Ramos (cell line): ENCODE results near the gene OR6C65.
"Not testable (repeated sequence)": the region's sequence is repeated elsewhere in the genome, so short reads cannot be mapped to it uniquely, and the experiment has no call there.

Experiments used
- in situ Hi-C: fragments of 300-500 bp; cut with MboI; formaldehyde crosslinking; loops from one replicate; pipeline ENCODE4 v1.14.3; 2022; ENCODE audit warnings: low sequenced_read_pairs; ENCODE audit not compliant: unreplicated experiment

The OR6C65 gene

DNA sequence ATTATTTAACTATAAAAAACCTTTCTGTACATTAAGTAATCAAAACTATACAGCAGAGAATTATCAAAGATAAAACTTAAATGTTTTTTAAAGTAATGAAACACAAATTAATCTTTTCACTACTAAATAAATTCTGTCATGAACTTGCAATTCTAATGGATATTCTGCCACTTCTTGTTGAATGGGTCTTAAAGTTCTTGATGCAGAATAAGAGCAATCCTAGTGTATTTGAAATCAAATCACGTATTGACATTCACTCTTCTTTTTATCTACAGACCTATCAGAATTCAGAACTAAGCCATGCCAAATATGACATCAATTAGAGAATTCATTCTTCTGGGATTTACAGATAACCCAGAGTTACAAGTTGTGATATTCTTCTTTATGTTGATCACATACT lies at the start of gene OR6C65:
OR6C65 (plus strand) TSS at position 301 of the 400 bp plus-strand sequence; CDS start at position 301, 0 bp downstream.
- in situ Hi-C loops: no loop called here

DNA sequence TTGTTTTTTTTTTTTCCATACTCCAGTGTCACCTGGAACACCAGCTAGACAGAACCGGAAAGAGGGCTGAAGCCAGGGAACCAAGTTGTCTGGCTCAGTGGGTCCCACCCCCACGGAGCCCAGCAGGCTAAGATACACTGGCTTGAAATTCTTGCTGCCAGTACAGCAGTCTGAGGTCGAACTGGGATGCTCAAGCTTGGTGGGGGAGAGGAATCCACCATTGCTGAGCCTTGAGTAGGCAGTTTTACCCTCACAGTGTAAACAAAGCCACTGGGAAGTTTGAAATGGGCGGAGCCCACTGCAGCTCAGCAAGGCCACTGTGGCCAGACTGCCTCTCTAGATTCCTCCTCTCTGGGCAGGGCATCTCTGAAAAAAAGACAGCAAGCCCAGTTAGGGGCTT lies 45.0 kb upstream of the OR6C65 start:
- in situ Hi-C loops: not testable (repeated sequence)

DNA sequence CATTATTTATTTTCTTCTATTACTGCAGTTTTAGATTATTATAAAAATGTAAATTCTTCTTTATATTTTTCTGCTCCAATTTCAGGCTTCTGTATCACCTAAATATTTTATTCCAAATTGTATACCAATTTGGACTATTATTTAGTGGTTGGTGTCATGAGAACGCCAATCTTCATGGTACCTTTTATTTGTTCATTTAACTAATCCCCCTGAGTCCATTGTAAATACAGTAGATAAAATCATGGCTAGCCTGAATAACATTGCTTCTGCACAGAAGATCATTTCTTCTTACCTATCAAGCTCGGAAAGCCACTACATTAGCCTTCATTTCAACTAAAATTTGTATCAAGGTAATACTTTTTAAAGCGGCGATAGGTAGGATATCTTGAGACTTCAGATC lies 37.7 kb upstream of the OR6C65 start, which contains the start of gene OR6C75:
OR6C75 (plus strand) TSS at position 301 of the 400 bp plus-strand sequence. CDS start 2,136 bp downstream, outside the sequence.
- in situ Hi-C loops: no loop called here

DNA sequence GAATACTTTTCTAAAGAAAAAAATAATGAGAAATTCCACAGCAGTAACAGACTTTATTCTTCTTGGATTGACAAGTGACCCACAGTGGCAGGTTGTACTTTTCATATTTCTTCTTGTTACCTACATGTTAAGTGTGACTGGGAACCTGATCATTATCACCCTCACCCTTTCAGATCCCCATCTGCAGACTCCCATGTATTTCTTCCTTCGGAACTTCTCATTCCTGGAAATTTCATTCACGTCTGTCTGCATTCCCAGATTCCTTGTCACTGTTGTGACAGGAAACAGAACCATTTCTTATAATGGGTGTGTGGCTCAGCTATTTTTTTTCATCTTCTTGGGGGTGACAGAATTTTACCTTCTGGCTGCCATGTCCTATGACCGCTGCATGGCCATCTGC lies 35.2 kb upstream of the OR6C65 start:
- in situ Hi-C loops: no loop called here

DNA sequence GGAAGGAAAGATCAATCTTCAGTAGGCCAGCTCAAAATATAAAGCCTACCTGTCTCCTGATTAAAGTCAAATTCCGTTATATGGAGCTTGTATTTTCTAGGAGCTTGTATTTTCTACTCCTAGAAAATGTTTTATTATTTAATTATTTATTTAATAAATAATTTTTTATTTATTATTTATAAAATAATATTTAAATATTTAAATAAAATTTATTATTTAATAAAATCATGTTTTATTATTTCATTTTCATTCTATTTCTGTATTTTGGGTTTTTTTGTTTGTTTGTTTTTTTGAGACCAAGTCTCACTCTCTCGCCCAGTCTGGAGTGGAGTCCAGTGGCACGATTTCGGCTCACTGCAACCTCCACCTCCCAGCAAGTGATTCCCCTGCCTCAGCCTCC lies 27.8 kb upstream of the OR6C65 start:
- in situ Hi-C loops: no loop called here

DNA sequence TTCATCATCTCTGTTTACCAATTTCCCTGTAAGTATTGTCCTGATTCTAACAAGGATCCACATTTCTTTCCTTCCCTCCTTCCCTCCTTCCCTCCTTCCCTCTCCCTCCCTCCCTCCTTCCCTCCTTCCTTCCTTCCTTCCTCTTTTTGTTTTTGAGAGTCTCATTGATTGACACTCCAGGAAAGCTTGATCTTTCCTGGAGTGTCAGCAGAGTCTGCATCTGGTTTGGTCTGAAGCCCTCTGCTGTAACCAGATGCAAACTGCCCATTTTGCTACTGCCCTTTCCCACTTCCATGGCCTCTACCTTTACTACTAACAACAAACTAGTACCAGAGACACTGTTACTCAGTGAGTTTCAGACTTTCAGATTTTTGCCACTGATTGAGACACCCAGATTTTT lies 14.4 kb upstream of the OR6C65 start:
- in situ Hi-C loops: no loop called here

DNA sequence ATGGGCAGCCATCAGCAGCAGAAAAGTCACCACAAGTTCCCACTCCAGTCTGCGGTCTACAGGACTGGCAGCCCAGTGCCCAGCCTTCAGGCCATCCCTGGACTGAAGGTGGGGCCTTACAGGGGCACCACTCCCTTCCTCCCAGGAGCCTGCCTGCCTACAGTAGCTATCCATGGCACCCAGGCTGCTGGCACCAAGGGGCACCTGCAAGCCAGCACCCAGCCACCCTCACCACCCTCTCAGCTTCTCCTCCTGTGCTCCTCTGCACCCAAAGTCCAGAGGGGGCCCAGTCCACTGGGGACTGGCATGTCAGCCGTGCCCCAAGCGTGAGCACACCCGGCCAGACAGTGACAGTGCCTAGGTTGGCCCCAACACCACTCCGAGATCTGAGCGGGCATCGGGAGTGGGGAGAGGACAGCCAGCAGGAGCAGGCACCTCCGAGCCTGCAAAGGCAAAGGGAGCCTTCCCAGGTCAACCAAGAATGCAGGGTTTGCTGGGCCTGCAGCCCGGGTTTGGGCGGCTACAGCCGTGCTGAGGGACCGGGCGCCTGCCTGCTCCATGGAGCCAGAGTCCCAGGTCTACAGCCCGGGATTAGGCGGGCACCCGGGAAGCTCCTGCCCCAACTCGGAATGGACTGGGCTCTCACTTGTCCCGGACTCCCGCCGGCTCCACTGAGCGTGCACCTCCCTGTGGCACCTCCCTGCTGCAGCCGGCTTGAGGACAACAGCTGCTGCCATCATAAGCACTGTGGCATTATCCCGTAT lies 8.1 kb upstream of the OR6C65 start:
- in situ Hi-C loops: no loop called here

DNA sequence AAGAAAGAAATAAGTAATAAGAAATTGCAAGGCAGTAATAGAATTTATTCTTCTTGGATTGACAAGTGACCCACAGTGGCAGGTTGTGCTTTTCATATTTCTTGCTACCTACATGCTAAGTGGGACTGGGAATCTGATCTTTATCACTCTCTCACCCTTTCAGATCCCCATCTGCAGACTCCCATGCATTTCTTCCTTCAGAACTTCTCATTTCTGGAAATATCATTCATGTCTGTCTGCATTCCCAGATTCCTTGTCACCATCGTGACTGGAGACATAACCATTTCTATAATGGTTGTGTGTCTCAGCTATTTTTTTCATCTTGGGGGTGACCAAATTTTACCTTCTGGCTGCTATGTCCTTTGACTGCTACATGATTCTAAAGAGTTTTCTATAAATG lies 4.0 kb upstream of the OR6C65 start:
- in situ Hi-C loops: no loop called here

DNA sequence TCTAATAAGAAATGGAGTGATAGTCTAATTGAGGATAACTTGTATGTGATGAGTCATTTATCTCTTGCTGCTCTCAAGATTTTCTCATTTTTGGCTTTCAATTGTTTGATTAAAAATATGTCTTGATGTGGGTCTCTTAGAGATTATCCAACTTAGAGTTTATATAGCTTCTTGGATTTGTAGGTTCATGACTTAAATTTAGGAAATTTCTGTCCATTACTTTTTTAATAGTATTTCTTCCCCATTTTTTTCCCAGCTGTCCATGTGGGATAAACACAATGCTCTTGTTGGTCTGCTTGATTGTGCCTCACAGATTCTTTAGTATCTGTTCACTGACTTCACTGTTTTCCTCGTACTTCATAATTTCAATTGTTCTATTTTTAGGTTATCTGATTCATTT lies 7.5 kb downstream of the OR6C65 start:
- in situ Hi-C loops: no loop called here

DNA sequence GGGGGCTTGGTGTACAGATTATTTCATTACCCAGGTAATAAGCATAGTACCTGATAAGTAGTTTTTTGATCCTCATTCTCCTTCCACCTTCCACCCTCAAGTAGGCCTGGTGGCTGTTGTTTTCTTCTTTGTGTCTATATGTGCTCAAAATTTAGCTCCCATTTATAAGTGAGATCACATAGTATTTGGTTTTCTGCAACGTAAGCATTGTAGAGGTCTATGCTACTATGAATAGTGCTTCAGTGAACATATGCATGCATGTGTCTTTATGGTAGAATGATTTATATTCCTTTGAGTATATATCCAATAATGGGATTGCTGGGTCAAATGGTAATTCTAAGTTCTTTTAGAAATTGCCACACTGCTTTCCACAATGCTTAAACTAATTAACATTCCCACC lies 8.8 kb downstream of the OR6C65 start:
- in situ Hi-C loops: not testable (repeated sequence)

DNA sequence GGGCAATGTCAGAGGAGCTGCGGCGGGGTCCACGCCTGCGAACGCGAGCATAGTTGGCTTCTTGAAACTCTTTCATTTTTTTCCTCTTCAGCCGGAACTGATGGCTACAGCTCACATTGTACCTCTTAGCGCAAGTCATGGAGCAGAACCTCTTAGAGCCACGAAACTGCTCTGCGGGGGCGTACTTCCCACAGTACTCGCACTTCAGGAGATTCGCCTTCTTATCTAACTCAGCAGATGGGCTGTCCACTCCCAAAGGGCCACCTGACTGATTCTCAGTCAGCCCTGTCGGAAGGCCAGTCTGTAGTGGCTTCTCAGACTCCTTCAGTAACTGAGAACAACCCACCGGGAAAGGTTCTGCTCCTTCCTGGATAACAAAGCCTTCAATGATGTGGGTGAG lies 11.8 kb downstream of the OR6C65 start:
- in situ Hi-C loops: not testable (repeated sequence)

DNA sequence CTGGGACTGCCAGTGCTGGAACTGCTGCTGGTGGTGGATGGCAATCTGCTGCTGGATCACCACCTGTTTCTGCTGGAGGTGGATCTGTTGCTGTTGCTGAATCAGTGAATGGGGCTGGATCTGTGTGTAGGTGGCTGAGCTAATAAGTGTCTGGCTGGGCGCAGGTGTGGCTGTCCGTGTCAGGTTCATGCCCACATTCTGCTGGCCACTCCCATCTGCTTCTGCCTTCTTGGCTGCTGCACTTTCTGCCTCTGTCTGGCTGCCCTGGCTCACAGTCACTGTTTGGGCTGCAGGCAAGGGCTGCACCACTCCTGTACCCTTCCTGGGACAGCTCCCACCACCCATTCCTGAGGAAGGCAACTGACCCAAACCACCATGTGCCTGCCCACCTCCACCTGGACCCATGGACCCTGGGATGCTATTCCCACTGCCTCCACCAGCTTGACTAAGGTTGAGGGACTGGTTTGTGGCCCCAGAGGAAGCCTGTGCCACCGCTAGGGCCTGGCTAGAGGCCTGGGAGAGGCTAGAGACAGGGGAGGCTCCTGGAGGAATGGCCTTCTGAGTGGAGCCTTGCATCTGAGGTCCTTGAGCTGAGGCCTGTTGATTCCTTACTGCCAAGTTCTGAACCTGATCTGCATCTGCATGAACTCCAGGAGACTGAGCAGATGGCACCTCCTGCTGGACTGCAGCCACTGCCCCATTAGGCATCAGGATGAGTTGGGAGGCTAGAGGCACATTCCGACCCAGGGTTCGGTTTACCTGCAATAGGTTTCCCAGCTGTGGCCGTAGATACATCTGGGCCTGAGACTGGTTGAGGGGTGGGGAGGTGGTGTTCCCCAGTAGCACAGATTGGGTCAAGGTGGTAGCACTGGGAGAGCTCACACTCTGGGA lies 13.4 kb downstream of the OR6C65 start:
- in situ Hi-C loops: not testable (repeated sequence)

DNA sequence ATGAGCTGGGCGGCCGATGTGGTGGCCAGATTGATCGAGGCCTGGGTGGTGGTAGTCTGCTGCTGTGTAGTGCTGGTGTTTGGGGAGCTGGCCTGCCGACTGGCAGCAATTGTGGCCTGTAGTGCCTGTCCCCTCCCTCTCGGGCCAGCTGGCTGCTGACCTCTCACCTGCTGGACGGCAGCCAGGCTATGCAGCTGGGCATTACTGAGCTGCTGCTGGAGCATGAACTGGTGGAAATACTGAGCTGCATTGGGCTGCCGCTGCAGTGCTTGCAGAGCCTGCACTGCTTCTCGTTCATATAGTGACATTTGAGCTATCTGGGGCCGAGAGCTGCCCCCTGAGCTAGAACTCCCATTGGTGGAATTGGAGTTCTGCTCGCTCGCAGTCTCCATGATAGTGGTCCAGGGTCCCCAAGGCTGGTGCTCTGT lies 14.1 kb downstream of the OR6C65 start:
- in situ Hi-C loops: not testable (repeated sequence)

DNA sequence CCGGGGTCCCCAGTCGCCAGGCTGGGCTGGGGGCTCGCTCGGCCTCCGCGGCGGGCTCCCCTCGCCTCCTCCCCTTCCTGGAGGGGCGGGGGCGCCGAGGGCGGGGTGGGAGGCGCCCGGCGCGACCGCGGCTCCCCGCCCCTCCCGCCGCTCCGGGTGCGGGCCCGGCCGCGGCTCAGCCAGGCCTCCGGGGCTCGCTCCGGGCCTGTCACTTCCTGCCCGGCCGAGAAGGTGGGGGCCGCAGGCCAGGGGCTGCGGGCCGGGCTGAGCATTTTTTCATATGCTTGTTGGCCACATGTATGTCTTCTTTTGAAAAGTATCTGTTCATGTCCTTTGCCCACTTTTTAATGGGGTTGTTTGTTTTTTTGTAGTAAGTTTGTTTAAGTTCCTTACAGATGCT lies 14.6 kb downstream of the OR6C65 start:
- in situ Hi-C loops: not testable (repeated sequence)

DNA sequence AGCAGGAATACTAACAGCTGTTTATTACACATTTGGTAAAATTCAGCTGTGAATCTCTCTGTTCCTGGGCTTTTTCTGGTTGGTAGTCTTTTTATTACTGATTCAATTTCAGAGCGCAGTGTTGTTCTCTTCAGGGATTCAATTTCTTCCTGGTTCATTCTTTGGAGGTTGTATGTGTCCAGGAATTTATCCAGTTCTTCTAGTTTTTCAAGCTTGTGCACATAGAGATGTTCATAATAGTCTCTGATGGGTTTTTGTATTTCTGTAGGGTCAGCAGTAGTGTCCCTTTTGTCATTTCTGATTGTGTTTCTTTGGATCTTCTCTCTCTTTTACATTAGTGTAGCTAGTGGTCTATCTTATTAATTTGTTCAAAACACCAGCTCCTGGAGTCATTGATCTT lies 16.6 kb downstream of the OR6C65 start:
- in situ Hi-C loops: no loop called here

DNA sequence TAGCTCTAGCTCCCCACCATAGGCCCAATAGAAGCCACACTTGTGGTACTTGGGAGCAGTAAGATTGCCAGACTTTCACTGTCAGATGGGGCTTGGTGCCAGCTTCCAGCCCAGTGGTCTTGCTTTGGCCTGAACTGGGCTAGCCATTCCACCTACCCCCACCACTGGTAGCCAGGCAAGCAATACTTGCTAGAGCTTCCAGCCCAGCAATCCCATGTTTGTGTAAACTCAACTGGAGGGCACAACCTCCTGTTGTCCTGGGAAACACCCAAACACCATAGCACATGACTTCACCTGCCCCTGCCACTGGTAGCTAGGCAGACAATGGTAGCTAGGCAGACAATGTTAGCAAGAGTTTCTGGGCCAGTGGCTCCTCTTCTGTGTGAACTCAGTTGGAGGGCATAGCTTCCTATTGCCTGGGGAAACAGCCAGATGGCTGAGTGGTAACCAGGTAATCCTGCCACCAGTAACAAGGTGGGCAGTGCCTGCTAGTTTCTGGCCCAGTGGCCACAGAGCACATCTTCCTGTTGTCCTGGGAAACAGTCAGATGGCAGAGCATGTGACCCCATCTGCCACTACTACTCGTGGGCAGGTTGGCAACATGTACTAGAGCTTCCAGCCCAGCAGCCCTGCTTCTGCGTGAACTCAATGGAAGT lies 20.1 kb downstream of the OR6C65 start:
- in situ Hi-C loops: no loop called here

DNA sequence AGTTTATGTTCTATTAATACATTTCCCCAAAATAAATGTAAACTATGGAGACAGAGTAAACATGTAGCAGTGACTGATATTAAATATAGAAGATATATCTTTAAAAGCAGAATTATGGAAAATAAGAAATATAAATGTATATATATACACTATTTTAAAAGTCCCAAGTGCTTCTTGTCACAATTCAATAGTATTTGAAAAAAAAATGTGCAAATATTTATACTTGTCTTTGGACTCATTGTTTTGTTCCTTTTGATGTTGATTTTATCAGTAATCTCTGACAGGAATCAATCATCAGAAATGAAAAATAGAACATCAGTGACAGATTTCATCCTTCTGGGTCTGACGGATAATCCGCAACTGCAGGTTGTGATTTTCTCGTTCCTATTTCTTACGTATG lies 25.6 kb downstream of the OR6C65 start, which contains the start of gene OR6C76:
OR6C76 (plus strand) TSS at position 301 of the 400 bp plus-strand sequence; CDS start at position 301, 0 bp downstream.
- in situ Hi-C loops: no loop called here

DNA sequence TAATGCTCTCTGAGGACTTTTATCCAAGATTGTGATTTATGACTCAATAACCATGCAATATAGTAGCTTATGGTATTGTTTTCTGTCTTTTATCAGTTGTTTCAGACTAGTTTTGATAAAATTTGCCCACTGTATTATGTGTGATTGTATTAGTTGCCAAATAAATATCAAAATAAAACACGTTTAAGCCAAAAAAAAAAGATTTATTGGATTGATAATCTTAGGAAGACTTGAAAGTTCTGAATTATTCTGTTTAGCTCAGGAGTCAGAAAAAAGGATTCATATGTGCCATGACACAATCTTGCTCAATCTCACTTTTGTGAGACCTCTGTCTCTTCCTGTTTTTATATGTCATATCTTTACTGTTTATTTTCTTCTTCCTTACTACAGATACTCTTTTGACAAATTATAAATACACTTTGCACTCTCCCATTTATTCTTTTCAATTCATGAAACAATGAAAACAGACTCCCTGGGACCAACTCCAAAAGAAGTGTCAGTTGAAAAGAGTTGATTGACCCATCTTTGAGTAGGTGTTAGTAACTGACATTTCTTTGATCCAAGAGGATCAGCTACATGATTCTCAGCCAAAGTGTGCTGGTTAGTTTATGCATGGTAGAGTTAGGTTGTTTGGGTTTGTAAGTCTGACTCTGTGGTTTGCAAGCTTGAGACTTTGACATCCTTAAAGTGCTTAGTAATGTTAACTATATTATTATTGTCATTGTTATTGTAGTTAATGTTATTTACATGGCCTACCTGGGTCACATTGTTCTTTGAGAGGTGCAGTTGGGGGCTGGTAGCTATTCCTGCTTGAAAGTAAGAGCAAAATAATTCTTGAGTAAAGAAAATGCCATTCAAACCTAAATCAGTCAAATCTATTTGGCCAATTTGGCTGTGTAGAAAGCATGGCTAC lies 28.3 kb downstream of the OR6C65 start:
- in situ Hi-C loops: no loop called here

DNA sequence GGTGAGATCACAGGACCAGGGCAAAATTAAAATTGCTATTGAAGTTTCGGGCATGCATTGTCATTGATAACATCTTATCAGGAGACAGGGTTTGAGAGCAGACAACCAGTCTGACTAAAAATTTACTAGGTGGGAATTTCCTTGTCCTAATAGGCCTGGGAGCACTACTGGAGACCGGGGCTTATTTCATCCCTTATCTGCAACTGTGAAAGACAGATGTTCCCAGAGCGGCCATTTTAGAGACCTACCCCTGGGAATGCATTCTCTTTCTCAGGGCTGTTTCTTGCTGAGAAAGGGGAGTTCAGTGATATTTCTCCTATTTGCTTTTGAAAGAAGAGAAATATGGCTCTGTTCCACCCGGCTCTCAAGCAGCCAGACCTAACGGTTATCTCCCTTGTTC lies 40.9 kb downstream of the OR6C65 start:
- in situ Hi-C loops: not testable (repeated sequence)

DNA sequence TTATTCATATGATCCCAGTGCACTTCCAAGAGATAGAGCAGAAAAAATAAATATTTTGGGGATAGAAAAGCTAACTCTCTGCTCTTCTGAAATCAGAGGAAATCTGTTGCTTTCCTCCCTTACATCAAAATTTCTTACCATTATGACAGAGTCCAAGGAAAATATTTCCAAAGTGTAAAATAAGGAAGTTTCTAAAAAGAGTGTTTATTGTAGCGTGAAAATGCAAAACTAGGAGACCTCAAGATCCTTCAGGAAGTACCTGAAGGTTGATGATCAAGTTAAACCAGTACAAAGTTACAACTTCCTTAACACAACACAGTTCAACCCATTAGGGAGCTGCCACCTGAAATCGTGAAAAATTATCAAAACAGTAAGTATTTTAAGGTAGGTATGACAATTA lies 43.4 kb downstream of the OR6C65 start, which contains the start of gene OR6C2:
OR6C2 (plus strand) TSS at position 301 of the 400 bp plus-strand sequence. CDS start 8,138 bp downstream, outside the sequence.
- in situ Hi-C loops: no loop called here
